K562 (cell line): ENCODE results near the gene PFN2. TPM values are rescaled to one million over a fixed set of nuclear protein-coding genes. Genes with fewer than 3 reads are reported as not detected.

Experiments used
- BRCA1 ChIP-seq, 2 experiments: fragments of 450-650 bp in 1 of 2; sonication (generic) in 1 of 2; formaldehyde crosslinking in 1 of 2; IDR thresholded peaks; 2 replicates each; pipeline versions ENCODE4 v1.5.0 to v1.6.1; 2017 to 2020; ENCODE audit warnings: mild to moderate bottlenecking in 1 of 2, missing genetic modification reagents in 1 of 2
- CEBPB ChIP-seq: fragments of 450-650 bp; IDR thresholded peaks from 2 replicates; pipeline ENCODE4 v1.6.1; 2016; ENCODE audit warnings: missing genetic modification characterization, missing compliant biosample characterization
- CHD4 ChIP-seq: fragments of 200-600 bp; sonication (generic); IDR thresholded peaks from 3 replicates; pipeline ENCODE4 v1.6.1; 2012; ENCODE audit warnings: low read depth, mild to moderate bottlenecking, mixed read lengths, low read length, inconsistent platforms; ENCODE audit not compliant: insufficient read depth, insufficient replicate concordance, poor library complexity, severe bottlenecking
- CREM ChIP-seq: IDR thresholded peaks from 2 replicates; pipeline ENCODE4 v1.6.1; 2014; ENCODE audit warnings: antibody characterized with exemption, low read depth
- HDAC8 ChIP-seq: fragments of 450-650 bp; IDR thresholded peaks from 2 replicates; pipeline ENCODE4 v1.6.1; 2016; ENCODE audit warnings: mild to moderate bottlenecking, missing genetic modification characterization, moderate library complexity, missing compliant biosample characterization
- HSF4 ChIP-seq: fragments of 250-450 bp; sonication (Bioruptor Pico); IDR thresholded peaks from 2 replicates; pipeline ENCODE4 v2.1.2; 2022; ENCODE audit warnings: mild to moderate bottlenecking, moderate library complexity, borderline replicate concordance
- KLF13 ChIP-seq: fragments of 450-650 bp; IDR thresholded peaks from 2 replicates; pipeline ENCODE4 v1.6.1; 2016; ENCODE audit warnings: missing genetic modification characterization, low read depth, mild to moderate bottlenecking, missing compliant biosample characterization, moderate library complexity, borderline replicate concordance
- NFATC3 ChIP-seq: fragments of 450-650 bp; IDR thresholded peaks from 2 replicates; pipeline ENCODE4 v1.6.1; 2017; ENCODE audit warnings: mild to moderate bottlenecking
- RAD21 ChIP-seq, 2 experiments: fragments of 250-450 bp in 1 of 2; fragments of 450-650 bp in 1 of 2; sonication (Bioruptor Pico) in 1 of 2; formaldehyde crosslinking in 1 of 2; IDR thresholded peaks in 1 of 2; conservative IDR thresholded peaks in 1 of 2; 2 replicates each; pipeline versions ENCODE4 v1.4.0 to v1.8.0; 2020 to 2022; ENCODE audit warnings: mild to moderate bottlenecking in 2 of 2, moderate library complexity in 1 of 2
- SMC3 ChIP-seq: conservative IDR thresholded peaks from 2 replicates; pipeline ENCODE4 v1.6.1; 2011; ENCODE audit warnings: low read depth, low read length, improper control_type of control experiment; ENCODE audit not compliant: insufficient read depth
- TRIM28 ChIP-seq: fragments of 450-650 bp; IDR thresholded peaks from 2 replicates; pipeline ENCODE4 v1.6.1; 2017
- YY1 ChIP-seq, 3 experiments: IDR thresholded peaks; 2 replicates each; pipeline ENCODE4 v1.6.1; 2011; ENCODE audit warnings: low read length in 2 of 3, mild to moderate bottlenecking in 2 of 3, moderate library complexity in 2 of 3, borderline replicate concordance in 1 of 3, control low read depth in 1 of 3, low read depth in 1 of 3; ENCODE audit not compliant: insufficient read depth in 3 of 3, insufficient replicate concordance in 2 of 3, control insufficient read depth in 1 of 3, insufficient read length in 1 of 3; ENCODE audit errors: extremely low read depth in 1 of 3
- ZNF184 ChIP-seq: sonication (generic); formaldehyde crosslinking; IDR thresholded peaks from 2 replicates; pipeline ENCODE4 v1.5.0; 2020; ENCODE audit warnings: missing genetic modification reagents
- ZNF24 ChIP-seq: fragments of 450-650 bp; IDR thresholded peaks from 2 replicates; pipeline ENCODE4 v1.6.1; 2016
- ZNF57 ChIP-seq: fragments of 450-650 bp; formaldehyde crosslinking; IDR thresholded peaks from 2 replicates; pipeline ENCODE4 v1.4.0; 2020; ENCODE audit warnings: mild to moderate bottlenecking, moderate library complexity
- ZNF586 ChIP-seq: fragments of 450-650 bp; formaldehyde crosslinking; conservative IDR thresholded peaks from 2 replicates; pipeline ENCODE4 v1.4.0; 2020; ENCODE audit warnings: mild to moderate bottlenecking, moderate library complexity
- ZNF644 ChIP-seq: fragments of 200-800 bp; sonication (Bioruptor generic); IDR thresholded peaks from 2 replicates; pipeline ENCODE4 v1.6.1; 2016; ENCODE audit warnings: low read depth, missing genetic modification characterization, missing compliant biosample characterization
- polyA plus RNA-seq, 8 experiments: library from polyadenylated mRNA; depleted of rRNA in 4 of 8; stranded (reverse) in 5 of 8; unstranded in 3 of 8; fragments of >200 nt; fragmentation: Nextera tagmentation in 2 of 8; fragmentation: Illumina TruSeq in 1 of 8; extraction: Ambion mirVana in 2 of 8; extraction: Trizol in 1 of 8; gene quantifications; 2 replicates each; pipeline versions ENCODE4 v1.2.1 to v1.2.3, GENCODE V29; 2011 to 2014; ENCODE audit warnings: inconsistent platforms in 1 of 8, missing spikeins in 1 of 8
- total RNA-seq, 7 experiments: library from RNA; depleted of rRNA in 6 of 7; stranded (reverse); fragments of >200 nt in 6 of 7; fragmentation: Illumina TruSeq in 2 of 7; extraction: Trizol in 2 of 7; gene quantifications; 2 replicates each; pipeline versions ENCODE4 v1.2.1 to v1.2.3, GENCODE V29; 2011 to 2021; ENCODE audit warnings: low replicate concordance in 1 of 7
- TF ChIP-seq, protein P1 (sequence below): fragments of 250-450 bp; sonication (Bioruptor Pico); IDR thresholded peaks from 2 replicates; pipeline ENCODE4 v1.5.0; 2021
- TF ChIP-seq, protein P2 (sequence below): IDR thresholded peaks from 2 replicates; pipeline ENCODE4 v1.6.1; 2012; ENCODE audit warnings: low read depth, low read length, improper control_type of control experiment, borderline replicate concordance
- TF ChIP-seq, protein P3 (sequence below), 2 experiments: fragments of 450-650 bp in 1 of 2; sonication (generic) in 1 of 2; formaldehyde crosslinking in 1 of 2; IDR thresholded peaks in 1 of 2; conservative IDR thresholded peaks in 1 of 2; 2 replicates each; pipeline versions ENCODE4 v1.6.1 to v1.8.1; 2016 to 2023; ENCODE audit warnings: mild to moderate bottlenecking in 2 of 2, moderate library complexity in 2 of 2, inconsistent platforms in 1 of 2, missing genetic modification reagents in 1 of 2
- TF ChIP-seq, protein P4 (sequence below): fragments of 250-450 bp; sonication (Bioruptor Pico); IDR thresholded peaks from 2 replicates; pipeline ENCODE4 v1.4.0; 2020; ENCODE audit warnings: mild to moderate bottlenecking, moderate library complexity

PFN2 gene
- total and polyA plus RNA-seq, 9 of the 15 experiments (the other 6 are each of a cell fraction or from before 2014, with no cell fraction given) = 0.14 to 0.86 (median 0.35) TPM

DNA sequence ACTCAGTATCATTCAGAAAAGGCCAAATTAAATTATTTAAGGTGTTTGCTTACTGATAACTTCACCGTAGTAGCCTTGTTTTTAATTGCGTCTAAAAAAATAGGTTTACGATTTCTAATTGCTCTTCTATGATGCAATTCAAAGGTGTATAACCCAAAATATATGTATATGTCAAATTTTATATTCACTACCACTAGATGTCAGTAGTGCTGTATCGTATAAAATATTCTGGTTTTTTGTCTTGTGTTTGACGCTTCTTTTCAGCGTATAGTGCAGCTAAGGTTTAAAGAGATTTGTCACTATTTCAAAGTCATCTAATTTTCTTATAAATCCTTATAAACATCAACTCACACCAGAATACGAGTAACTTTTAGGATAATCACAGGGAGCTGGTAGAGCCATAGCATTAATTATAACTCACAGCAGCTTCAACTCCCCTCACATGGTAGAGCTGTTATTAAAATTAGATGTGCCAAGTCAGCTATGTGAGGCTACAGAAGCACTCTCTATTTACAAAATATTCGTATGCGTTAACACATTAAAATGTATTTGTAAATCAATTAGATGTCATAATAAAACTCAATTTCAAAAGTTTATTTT, 3.5 kb downstream of the PFN2 start (continued):
- TF ChIP-seq BRCA1 (IDR thresholded peaks at IDR 0.05) = no peak
- TF ChIP-seq BRCA1 (CRISPR knock-in tag; IDR thresholded peaks at IDR 0.05) = no peak
- TF ChIP-seq ZNF586 (CRISPR knock-in tag) = no peak
- TF ChIP-seq ZNF644 (tag) = no peak
- peak; percentile 67 to 79 for TF ChIP-seq RAD21 (CRISPR knock-in tag; conservative IDR thresholded peaks at IDR 0.05 in 1 of 2, IDR thresholded peaks at IDR 0.05 in 1 of 2)
- TF ChIP-seq, protein P1, sequence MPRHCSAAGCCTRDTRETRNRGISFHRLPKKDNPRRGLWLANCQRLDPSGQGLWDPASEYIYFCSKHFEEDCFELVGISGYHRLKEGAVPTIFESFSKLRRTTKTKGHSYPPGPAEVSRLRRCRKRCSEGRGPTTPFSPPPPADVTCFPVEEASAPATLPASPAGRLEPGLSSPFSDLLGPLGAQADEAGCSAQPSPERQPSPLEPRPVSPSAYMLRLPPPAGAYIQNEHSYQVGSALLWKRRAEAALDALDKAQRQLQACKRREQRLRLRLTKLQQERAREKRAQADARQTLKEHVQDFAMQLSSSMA (CRISPR knock-in tag) = no peak
- no peak for TF ChIP-seq YY1 (IDR thresholded peaks at IDR 0.05; ENCODE audit: borderline replicate concordance in 1 of 3, control insufficient read depth in 1 of 3, extremely low read depth in 1 of 3, insufficient read depth in 3 of 3, insufficient read length in 1 of 3, insufficient replicate concordance in 2 of 3, low read depth in 1 of 3, low read length in 2 of 3)
- no peak for TF ChIP-seq ZNF57 (CRISPR knock-in tag)
- TF ChIP-seq CHD4 = no peak
- TF ChIP-seq, protein P2, sequence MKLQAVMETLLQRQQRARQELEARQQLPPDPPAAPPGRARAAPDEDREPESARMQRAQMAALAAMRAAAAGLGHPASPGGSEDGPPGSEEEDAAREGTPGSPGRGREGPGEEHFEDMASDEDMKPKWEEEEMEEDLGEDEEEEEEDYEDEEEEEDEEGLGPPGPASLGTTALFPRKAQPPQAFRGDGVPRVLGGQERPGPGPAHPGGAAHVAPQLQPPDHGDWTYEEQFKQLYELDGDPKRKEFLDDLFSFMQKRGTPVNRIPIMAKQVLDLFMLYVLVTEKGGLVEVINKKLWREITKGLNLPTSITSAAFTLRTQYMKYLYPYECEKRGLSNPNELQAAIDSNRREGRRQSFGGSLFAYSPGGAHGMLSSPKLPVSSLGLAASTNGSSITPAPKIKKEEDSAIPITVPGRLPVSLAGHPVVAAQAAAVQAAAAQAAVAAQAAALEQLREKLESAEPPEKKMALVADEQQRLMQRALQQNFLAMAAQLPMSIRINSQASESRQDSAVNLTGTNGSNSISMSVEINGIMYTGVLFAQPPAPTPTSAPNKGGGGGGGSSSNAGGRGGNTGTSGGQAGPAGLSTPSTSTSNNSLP = 0 out of 2 replicates have a peak, but pooled peaks have one; percentile 15
- no peak for TF ChIP-seq TRIM28
- TF ChIP-seq KLF13 (tag) = no peak
- no peak for TF ChIP-seq CREM
- no peak for TF ChIP-seq ZNF24
- TF ChIP-seq CEBPB (tag) = peak; percentile 87
- TF ChIP-seq, protein P3, sequence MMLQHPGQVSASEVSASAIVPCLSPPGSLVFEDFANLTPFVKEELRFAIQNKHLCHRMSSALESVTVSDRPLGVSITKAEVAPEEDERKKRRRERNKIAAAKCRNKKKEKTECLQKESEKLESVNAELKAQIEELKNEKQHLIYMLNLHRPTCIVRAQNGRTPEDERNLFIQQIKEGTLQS (IDR thresholded peaks at IDR 0.05) = peak; percentile 84
- TF ChIP-seq, protein P3 (CRISPR knock-in tag; conservative IDR thresholded peaks at IDR 0.05) = no peak
- 0 out of 2 replicates have a peak, but pooled peaks have one; percentile 17 for TF ChIP-seq SMC3
- TF ChIP-seq, protein P4, sequence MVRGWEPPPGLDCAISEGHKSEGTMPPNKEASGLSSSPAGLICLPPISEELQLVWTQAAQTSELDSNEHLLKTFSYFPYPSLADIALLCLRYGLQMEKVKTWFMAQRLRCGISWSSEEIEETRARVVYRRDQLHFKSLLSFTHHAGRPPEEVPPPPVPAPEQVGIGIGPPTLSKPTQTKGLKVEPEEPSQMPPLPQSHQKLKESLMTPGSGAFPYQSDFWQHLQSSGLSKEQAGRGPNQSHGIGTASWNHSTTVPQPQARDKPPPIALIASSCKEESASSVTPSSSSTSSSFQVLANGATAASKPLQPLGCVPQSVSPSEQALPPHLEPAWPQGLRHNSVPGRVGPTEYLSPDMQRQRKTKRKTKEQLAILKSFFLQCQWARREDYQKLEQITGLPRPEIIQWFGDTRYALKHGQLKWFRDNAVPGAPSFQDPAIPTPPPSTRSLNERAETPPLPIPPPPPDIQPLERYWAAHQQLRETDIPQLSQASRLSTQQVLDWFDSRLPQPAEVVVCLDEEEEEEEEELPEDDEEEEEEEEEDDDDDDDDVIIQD (CRISPR knock-in tag) = no peak
- TF ChIP-seq HSF4 (CRISPR knock-in tag) = no peak
- TF ChIP-seq HDAC8 (tag) = no peak
- TF ChIP-seq NFATC3 = no peak
- no peak for TF ChIP-seq ZNF184 (CRISPR knock-in tag)
